ENCODE measurements around the gene DDX17. TPM values are rescaled to one million over a fixed set of nuclear protein-coding genes. Genes with fewer than 3 reads are reported as not detected.

Gene DDX17
- total and polyA plus RNA-seq, 10 of the 15 experiments (the other 5 are each of a cell fraction or from before 2014, with no cell fraction given): 25.2 to 778 (median 266) TPM

GRCh38 chr22:38477585-38477984 is 28.5 kb downstream of the DDX17 start:
- FAIRE-seq (no peak), ATAC-seq (peak; percentile 38; the same call in 2 of the 3 replicates)
- BruUV-seq (replicated peaks): no TSS peak

More at GRCh38 chr22:38477585-38477984, 28.5 kb downstream of the DDX17 start:
- DNase-seq (ENCODE audit: low read depth, low spot score): no peak
- H3K4me2 ChIP-seq (ENCODE audit: control insufficient read depth, insufficient read depth): no peak overlapping the region
- no peaks in the 10 kb centered on the region; a peak in 1 of 4 replicates for H3K27me3 ChIP-seq (replicated peaks in 1 of 2; ENCODE audit: control insufficient read depth in 2 of 2, insufficient read depth in 2 of 2, low read length in 1 of 2)
- no peak overlapping the region for H3K27ac ChIP-seq (ENCODE audit: control insufficient read depth, insufficient read depth)
- no peak overlapping the region for H2AFZ ChIP-seq (ENCODE audit: control insufficient read depth, low read depth, low read length)
- WGBS (ENCODE audit: insufficient coverage, insufficient replicate concordance, low lambda C conversion rate, missing lambda C conversion rate): 38% methylated on average over 1 of the region's 1 CpG
- in situ Hi-C loops (cut with MboI) (no loop called here), intact Hi-C loops (cut with micrococcal nuclease; ENCODE audit: unreplicated experiment) (no loop called here)
- ChIA-PET CTCF (interaction anchor here (0.6 kb wide), 1 partner anchor 74 kb away, joined by 3 read pairs; no protein-coding TSS in a partner anchor), RAD21 (ENCODE audit: unreplicated experiment) (interaction anchor here (0.7 to 1.2 kb wide), 2 partner anchors 25 to 93 kb away, joined by 3 to 5 read pairs; partner anchors contain the start of gene DMC1), SMC1A (ENCODE audit: uncharacterized antibody, unreplicated experiment) (interaction anchor here (0.7 kb wide), 1 partner anchor 94 kb away, joined by 3 read pairs; no protein-coding TSS in a partner anchor), POLR2A (interaction anchor here (0.6 to 0.8 kb wide), 2 partner anchors 14 to 159 kb away, joined by 3 read pairs; no protein-coding TSS in a partner anchor)
- H3K36me3 ChIP-seq (ENCODE audit: control insufficient read depth in 2 of 2, insufficient read depth in 2 of 2, low read length in 1 of 2): peaks cover 0 to 12% of the 10 kb centered on the region in 2 experiments; a peak in 3 of 4 replicates
- H3K4me3 ChIP-seq: no peak overlapping the region
- H4K20me1 ChIP-seq (ENCODE audit: control insufficient read depth, insufficient read depth): no peaks in the 10 kb centered on the region; the same call in 1 of the 2 replicates
- no peaks in the 10 kb centered on the region for H3K4me1 ChIP-seq (ENCODE audit: control insufficient read depth, insufficient read depth, low read length)
- H3K9me3 ChIP-seq (replicated peaks; ENCODE audit: control insufficient read depth, insufficient read depth, low read length): no peaks in the 10 kb centered on the region
- no peak for TF ChIP-seq ZNF217 (IDR thresholded peaks at IDR 0.05)
- no peak for TF ChIP-seq NR2F1 (conservative IDR thresholded peaks at IDR 0.05)
- no peak for TF ChIP-seq E2F8 (IDR thresholded peaks at IDR 0.05; ENCODE audit: low read depth, partially characterized antibody)
- TF ChIP-seq SIX5 (IDR thresholded peaks at IDR 0.05; ENCODE audit: low read depth, low read length, severe bottlenecking): no peak
- TF ChIP-seq GATAD2B (conservative IDR thresholded peaks at IDR 0.05; ENCODE audit: low read depth): no peak
- no peak for TF ChIP-seq ZZZ3 (IDR thresholded peaks at IDR 0.05; ENCODE audit: control insufficient read depth, insufficient read length, low read depth)
- TF ChIP-seq USF2 (IDR thresholded peaks at IDR 0.05; ENCODE audit: borderline replicate concordance, low read depth, low read length): no peak
- TF ChIP-seq SMC3 (IDR thresholded peaks at IDR 0.05; ENCODE audit: borderline replicate concordance, low read length): no peak
- TF ChIP-seq PML (IDR thresholded peaks at IDR 0.05; ENCODE audit: low read length): no peak
- no peak for TF ChIP-seq BRCA1 (IDR thresholded peaks at IDR 0.05; ENCODE audit: low read depth, low read length)
- TF ChIP-seq RUNX3 (IDR thresholded peaks at IDR 0.05; ENCODE audit: low read length): no peak
- no peak for TF ChIP-seq MEF2A (IDR thresholded peaks at IDR 0.05; ENCODE audit: insufficient read depth, low read depth, low read length)
- no peak for TF ChIP-seq RAD21 (IDR thresholded peaks at IDR 0.05; ENCODE audit: insufficient read depth, low read depth, low read length)
- no peak for TF ChIP-seq BCLAF1 (IDR thresholded peaks at IDR 0.05)
- no peak for TF ChIP-seq SMAD1 (IDR thresholded peaks at IDR 0.05; ENCODE audit: low read depth, partially characterized antibody)
- no peak for TF ChIP-seq ATF7 (IDR thresholded peaks at IDR 0.05; ENCODE audit: low read depth)
- TF ChIP-seq EED (IDR thresholded peaks at IDR 0.05; ENCODE audit: low read depth): no peak
- H3K79me2 ChIP-seq (ENCODE audit: control insufficient read depth, insufficient read depth, low read length): no peaks in the 10 kb centered on the region
- H3K9ac ChIP-seq (ENCODE audit: control insufficient read depth, insufficient read depth, low read length): no peak overlapping the region
